ENCODE results near the gene CD4.

CD4 gene

DNA sequence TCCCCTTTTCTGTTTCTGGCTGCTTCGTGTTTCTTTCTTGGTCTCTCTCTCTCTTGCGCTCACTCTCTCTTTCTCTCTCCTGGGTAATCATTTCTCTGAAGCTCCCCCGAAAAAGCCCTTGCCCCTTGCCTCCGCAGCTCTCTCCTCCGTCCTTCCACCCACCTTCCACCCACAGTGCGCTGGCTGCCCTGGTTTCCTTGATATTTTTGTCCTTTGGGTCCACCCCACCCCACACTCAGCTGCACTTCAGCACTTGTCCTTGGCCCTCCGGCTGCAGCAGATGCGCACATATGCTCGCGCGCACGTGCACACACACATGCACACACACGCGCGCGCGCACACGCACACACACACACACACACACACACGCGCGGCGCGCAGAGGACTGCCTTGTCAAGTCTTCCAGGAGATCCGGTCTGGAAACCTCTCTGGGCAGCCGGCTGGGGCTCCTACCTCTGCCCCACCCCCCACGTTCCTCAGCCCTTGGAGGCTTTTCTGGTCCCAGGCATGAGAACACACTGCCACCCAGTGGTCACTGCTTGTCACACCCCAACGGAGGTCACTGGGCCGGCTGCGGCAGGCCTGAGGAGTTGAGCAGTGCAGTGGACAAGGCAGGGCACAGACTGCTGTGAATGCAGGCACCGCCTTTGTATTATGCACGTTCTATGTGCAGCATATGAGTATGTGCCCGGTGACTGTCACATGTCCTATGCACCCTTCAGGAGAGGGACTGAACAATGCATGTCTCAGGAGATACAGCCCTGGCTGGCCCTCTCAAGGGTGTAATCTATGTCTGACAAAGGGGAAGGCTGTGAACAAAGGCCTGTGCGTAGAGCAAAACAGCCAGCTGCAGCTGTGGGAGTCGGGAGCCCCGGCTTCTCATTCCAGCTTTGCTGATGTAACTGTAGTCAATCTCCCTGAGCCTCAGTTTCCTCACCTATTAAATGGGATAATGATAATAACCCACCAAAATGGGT is 10.5 kb upstream of the CD4 start:
- DNase-seq = peak; percentile 90

GRCh38 chr12:6779708-6780432 is 9.5 kb upstream of the CD4 start:
- no peak for DNase-seq

DNA sequence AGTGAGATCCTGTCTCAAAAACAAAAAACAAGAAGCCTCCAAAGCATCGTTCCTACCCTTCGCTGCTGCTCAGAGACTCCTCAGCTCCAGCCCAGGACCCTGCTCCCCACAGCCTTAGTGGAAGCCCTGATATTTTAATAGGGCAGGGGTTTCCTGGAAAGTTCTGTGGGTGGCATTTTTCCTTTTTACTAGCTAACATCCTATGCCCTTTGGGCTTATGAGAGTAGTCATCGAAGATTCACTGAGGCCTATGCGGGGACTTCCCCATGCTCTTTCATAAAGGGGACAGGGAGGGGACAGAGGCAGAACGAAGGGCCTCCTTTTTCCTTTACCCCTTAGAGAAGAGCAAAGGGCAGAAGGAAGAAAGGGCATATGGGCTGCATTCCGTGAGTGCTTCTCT is 8.8 kb upstream of the CD4 start:
- DNase-seq = no peak

DNA sequence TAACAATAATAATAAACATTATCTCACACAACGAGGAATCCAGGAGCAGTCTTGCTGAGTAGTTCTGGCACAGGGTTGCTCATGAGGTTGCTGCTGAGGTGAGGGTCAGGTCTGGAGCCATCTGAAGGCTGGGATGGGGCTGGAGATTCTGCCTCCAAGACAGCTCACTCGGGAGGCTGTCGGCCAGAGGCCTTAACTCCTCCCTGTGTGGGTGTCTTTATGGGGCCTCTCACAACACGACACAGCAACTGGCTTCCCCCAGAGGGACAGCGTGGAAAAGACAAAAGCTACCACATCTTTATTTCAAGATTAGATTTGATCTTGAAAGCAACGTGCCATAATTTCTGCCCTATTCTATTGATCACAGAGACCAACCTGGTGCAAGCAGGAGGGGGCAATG is 7.2 kb upstream of the CD4 start:
- no peak for DNase-seq

- DNase-seq = no peak
Observed at GRCh38 chr12:6782850-6783566, 6.3 kb upstream of the CD4 start.

DNA sequence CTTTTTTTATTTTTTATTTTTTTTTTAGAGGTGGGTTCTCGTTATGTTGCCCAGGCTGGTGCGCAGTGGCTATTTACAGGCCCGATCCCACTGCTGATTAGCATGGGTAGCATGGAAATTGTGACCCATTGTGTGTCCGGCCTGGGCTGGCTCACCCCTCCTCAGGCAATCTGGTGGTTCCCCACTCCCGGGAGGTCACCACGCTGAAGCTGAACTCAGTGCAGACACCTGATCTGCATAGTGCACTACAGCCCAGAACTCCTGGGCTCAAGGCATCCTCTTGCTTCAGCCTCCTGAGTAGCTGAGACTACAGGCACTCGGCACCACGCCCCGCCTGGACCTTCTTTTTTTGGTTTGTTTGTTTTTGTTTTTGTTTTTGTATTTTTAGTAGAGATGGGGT is 5.5 kb upstream of the CD4 start:
- DNase-seq = no peak

DNA sequence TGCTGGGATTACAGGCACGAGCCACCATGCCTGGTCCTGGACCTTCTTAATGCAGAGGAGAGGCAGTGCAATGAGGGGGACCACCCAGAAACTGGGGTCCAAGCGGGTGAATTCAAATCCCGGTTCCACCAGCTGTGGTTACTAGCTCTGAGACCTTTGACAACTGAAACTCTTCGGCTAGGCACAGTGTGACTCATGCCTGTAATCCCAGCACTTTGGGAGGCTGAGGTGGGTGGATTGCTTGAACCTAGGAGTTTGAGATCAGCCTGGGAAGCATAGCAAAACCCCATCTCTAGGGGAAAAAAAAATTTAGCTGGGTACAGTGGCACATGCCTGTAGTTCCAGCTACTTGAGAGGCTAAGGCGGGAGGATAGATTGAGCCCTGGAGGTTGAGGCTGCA is 5.0 kb upstream of the CD4 start:
- DNase-seq = no peak

DNA sequence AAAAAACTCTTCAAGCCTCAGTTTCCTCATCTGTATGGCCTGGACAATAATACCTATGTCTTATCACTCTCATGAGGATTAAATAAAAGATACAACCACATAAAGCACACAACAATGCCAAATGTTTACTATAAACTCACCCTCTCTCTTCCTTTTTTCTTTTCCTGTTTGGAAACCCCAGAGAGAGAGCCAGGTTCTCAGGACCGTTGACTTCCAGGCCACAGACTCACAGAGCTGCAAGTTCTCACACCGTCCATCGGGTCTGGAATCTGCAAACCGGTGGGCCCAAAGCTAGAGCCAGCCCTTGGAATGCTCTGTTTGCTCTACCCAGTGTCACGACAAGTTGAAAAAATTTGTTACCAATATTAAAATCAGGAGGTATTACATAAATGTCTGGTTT is 4.6 kb upstream of the CD4 start:
- no peak for DNase-seq

DNA sequence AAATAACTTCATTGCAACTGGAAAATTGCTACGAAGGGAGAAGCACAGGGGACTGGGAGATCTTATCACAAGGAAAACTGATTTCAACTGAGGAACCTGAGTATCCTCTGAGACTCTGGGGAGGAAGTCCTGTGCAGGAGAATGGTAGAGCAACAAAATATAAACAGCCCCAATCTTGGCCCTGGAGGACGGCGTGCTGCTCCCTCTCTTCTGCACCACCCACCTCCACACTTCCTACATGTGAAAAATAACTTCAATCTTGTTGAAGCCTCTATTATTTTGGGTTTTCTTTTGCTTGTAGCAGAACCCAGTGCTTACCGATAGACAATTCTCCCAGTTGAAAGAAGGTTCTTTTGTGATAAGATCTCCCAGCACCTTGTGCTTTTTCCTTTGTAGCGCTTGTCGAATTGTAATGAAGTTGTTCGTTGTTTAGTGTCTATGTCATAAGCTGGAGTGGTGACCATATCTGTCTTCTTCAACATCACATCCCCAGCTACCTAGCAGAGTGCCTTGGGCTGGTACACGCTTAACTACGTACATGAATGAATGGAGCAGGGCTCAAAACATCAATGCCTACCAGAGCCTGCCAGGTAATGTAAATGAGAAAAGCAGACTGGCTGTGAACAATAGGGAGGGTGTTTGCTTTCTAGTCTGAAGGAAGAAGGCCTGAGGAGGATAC is 2.8 kb upstream of the CD4 start:
- DNase-seq = no peak

DNA sequence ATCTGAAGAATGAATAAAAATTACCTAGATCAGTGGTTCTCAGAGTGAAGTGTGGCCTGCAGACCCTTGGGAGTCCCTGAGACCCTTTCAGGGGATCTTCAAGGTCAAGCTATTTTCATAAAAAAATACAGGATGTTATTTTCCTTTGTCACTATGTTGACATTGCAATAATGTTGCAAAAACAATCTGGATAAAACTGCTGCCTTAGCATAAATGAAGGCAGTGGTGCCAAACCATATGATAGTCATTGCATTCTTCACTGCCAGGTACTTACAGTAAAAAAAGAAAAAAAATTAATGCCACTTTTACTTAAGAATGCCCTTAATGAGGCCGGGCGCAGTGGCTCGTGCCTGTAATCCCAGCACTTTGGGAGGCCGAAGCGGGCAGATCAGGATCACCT is 2.0 kb upstream of the CD4 start:
- DNase-seq = no peak

DNA sequence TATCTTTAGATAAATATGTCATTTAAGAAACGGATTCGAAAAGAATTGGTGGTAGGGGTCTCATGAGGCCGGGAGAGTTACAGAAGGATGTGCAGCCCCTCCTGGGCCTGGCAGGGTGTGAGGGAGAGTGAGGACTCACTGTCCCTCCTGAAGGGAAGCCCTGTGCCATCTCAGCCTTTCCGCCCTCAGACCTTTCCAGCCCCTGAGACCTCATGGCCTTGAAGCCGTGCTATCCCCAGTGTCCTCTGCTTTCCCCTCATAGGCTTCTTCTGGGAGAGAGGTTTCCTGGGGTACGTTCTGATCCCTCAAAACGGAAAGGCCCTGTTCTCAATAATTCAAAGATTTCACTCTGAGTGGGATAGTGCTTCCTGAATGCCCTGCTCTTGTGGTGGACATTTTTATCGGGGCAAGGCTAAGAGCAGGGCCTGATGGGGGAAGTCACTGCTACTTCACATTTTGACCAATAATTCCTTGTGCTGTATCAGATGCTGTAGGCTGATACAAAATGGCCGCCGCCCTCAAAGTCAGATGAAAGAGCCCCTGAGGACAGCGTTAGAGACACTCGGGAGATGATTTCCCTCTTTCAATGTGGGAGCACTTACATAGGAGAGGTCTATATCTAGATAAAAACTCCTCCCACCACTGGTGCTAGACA is 1.3 kb downstream of the CD4 start:
- DNase-seq = no peak

GRCh38 chr12:6791931-6792520 is 2.7 kb downstream of the CD4 start:
- no peak for DNase-seq

DNA sequence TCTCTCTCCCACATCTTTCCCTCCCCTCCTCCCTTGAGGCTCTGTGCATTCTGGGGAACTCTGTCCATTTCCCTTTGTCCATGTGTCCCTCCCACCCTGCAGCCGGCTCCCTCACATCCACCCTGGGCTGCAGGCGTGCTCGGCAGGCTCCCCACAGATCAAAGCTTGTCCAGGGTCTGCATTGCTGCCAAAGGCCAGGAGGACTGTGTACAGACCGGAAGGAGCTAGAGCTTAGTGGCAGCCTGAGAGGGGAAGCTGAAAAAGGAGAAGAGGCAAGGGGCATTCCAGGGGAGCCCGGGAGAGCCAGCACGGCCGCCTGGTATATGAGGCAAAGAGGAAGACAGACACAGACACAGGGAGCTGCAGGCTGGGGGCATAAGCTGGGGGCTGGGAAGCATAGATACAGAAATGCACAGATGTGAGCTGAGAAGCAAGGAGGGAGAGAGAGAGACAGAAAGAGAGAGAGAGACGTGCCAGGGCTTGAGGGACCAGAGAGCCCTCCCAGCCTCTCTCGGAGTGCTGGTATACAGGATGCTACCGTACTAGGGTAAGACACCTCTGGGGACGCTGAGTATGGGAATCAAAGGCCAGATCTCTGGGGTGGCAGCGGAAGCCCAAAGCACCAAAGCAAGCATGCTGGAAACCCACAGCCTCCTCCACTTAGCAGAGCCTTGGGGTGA is 3.3 kb downstream of the CD4 start:
- DNase-seq = no peak

DNA sequence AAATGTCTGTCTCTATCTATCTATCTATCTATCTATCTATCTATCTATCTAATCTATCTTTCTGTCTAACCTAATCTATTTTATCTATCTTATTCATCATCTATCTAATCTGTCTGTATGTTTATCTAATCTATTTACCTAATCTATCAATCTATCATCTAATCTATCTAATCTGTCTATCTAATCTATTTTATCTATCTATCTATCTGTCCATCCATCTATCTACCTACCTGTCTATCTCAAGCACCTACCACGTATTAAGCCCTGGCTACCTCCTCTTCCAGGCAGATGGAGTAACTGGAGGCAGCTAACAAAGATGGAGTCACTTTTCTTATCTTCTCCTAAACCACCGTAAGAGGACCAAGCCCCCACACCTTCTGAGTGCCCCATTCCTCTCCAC is 5.8 kb downstream of the CD4 start:
- no peak for DNase-seq

GRCh38 chr12:6796576-6796975 is 7.2 kb downstream of the CD4 start:
- DNase-seq = no peak

DNA sequence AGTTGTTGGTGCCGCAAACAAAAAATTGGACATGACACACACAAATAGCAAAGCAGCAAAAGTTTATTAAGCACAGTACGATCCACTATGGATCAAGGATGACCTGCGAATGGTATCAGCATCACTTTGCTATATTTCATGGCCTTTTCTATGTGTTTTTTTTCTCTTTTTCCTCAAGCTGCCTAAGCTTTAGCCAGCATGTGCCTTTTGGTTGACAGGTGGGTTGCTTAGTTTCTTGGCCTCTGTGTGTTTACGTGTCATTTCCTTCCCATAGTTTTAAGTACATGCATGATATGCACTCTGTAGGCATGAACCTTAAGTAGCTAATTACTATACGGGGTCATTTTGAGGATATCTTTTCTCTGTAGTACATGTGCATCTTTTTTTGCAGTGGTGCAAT is 9.8 kb downstream of the CD4 start:
- DNase-seq = no peak

DNA sequence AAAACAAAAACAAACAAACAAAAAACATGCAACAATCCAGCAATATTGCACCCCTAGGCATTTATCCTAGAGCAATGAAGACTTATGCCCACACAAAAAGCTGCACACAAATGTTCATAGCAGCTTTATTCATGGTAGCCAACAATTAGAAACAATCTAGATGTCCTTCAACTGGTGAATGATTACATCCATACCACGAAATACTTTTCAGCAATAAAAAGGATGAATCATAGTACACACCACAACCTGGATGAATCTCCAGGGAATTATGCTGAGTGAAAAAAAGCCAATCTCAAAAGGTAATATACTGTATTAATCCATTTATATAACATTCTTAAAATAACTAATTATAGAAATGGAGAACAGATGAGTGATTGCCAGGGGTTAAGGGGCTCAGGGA is 17.8 kb downstream of the CD4 start:
- DNase-seq = no peak

GRCh38 chr12:6809056-6809455 is 19.7 kb downstream of the CD4 start:
- DNase-seq = no peak

GRCh38 chr12:6810758-6811157 is 21.4 kb downstream of the CD4 start:
- DNase-seq = no peak

DNA sequence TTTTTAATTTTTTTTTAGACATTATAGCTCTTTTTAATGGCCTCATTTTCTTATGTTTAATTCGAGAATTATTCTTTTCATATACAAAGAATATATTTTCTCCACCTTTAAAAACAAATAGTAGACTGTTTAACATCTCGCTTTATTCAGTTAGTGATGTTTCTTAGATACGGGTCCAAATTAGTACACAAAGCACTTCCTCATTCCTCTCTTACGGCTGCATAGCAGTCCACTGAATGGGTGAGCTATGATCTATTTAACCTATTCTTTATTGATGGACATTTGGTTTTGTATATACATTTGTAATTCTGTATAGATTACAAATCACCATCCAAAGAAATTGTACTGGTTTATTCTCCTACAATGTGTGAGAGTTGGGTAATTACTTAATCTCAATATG is 24.0 kb downstream of the CD4 start:
- no peak for DNase-seq

- no peak for DNase-seq
Observed at GRCh38 chr12:6816598-6816997, 27.3 kb downstream of the CD4 start.
